Mesothelial cell of epicardium (in vitro differentiated cells): ENCODE data around the gene CREB3L2. TPM values are rescaled to one million over a fixed set of nuclear protein-coding genes. Genes with fewer than 3 reads are reported as not detected.

Experiments used
- DNase-seq, 2 experiments: peaks; one replicate each; pipeline ENCODE4 v3.0.0; 2021; ENCODE audit warnings: low spot score in 2 of 2; ENCODE audit not compliant: unreplicated experiment in 2 of 2
- H3K27ac Mint-ChIP-seq: 2 replicates; pipeline ENCODE4 v1.8.0; 2021; ENCODE audit warnings: mixed read lengths
- H3K27me3 Mint-ChIP-seq: 2 replicates; pipeline ENCODE4 v1.8.0; 2021; ENCODE audit warnings: low read depth, mixed read lengths
- H3K36me3 Mint-ChIP-seq: 2 replicates; pipeline ENCODE4 v1.8.0; 2021; ENCODE audit warnings: mixed read lengths
- H3K4me1 Mint-ChIP-seq: 2 replicates; pipeline ENCODE4 v1.8.0; 2021; ENCODE audit warnings: mixed read lengths
- H3K4me3 Mint-ChIP-seq: 2 replicates; pipeline ENCODE4 v1.8.0; 2021; ENCODE audit warnings: mild to moderate bottlenecking, moderate library complexity, mixed read lengths
- H3K9me3 Mint-ChIP-seq: 2 replicates; pipeline ENCODE4 v1.8.0; 2021; ENCODE audit warnings: mixed read lengths
- total RNA-seq: library from RNA; stranded (reverse); gene quantifications from 3 replicates; pipeline ENCODE4 v1.2.1, GENCODE V29; 2021
- TF ChIP-seq, protein P1 (sequence below): fragments of 200-600 bp; sonication (generic); IDR thresholded peaks from one replicate; pipeline ENCODE4 v1.5.0; 2021; ENCODE audit warnings: antibody characterized with exemption; ENCODE audit not compliant: unreplicated experiment

Gene CREB3L2
- total RNA-seq, 1 donor from 2014 or later = 80.4 TPM

DNA sequence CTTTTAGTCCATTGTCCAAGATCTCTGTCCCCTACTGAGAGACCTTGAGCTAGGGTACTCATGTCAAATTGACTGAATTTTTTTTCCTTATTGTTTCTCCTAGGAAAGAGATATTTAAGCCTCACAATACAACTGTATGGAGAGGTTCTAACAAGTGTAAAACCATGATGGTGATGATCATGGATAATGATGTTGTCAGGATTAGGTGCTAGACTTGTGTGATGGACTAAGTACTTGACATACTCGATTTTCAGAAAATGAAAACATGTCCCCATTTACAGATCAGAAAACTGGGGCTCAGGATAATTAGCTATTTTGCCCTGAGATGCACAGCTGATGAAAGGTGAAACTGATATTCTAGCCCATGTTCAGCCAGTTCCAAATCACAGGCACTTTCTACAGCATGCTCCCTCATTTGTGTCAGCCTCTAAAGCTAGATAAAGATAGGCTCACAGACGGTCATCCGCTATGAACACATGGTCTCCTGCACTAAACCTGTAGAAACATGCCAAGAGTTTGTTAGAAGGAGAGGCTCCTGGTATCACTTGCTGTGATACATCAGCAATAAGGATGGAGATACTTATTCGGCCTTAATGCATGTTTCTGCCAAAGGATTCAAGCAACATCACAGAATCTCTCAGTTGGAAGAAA, 67.6 kb downstream of the CREB3L2 start:
- no peaks in the 10 kb centered on the region for H3K36me3 Mint-ChIP-seq
- no peaks in the 10 kb centered on the region for H3K9me3 Mint-ChIP-seq
- H3K27ac Mint-ChIP-seq = peak overlapping the region; percentile 60
- no peaks in the 10 kb centered on the region for H3K27me3 Mint-ChIP-seq
- no peak for DNase-seq
- H3K4me1 Mint-ChIP-seq = peaks cover 49% of the 10 kb centered on the region
- H3K4me3 Mint-ChIP-seq = no peak overlapping the region
- TF ChIP-seq, protein P1, sequence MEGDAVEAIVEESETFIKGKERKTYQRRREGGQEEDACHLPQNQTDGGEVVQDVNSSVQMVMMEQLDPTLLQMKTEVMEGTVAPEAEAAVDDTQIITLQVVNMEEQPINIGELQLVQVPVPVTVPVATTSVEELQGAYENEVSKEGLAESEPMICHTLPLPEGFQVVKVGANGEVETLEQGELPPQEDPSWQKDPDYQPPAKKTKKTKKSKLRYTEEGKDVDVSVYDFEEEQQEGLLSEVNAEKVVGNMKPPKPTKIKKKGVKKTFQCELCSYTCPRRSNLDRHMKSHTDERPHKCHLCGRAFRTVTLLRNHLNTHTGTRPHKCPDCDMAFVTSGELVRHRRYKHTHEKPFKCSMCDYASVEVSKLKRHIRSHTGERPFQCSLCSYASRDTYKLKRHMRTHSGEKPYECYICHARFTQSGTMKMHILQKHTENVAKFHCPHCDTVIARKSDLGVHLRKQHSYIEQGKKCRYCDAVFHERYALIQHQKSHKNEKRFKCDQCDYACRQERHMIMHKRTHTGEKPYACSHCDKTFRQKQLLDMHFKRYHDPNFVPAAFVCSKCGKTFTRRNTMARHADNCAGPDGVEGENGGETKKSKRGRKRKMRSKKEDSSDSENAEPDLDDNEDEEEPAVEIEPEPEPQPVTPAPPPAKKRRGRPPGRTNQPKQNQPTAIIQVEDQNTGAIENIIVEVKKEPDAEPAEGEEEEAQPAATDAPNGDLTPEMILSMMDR = no peak

DNA sequence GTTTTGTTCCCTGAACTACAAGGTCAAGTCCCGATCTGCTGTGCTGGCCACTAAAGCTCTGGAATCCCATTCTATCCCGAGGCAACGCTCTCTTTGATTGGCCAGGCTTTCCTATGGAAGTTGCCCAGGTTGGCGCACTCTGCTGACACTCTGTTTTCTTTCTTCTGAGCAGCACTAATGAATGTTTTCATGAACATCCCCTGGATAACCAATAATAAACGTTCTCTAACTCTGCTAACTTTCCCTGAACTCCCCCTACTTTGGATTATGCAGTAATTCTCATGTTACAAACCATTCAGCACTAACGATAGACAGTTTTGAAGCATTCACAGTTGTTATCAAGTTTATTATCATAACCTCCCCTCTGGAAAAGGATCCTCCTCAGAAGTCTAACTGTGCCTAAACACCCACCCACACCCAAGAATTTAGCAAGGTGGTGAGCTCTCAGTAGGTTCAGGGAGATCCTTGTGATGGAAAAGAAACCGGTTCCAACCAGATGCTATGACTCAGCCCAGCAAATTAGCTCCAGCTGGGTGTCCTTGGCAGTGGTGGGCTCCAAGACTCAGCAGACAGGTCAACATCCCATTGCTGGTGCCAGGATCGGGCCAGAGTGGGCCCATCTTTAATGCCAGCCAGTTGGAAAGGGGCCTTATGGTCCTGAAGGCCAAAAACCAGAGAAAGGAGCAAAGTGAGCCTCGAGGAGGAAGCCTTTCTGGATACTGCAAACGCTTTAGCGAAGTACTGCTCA, 68.4 kb downstream of the CREB3L2 start:
- no peak for DNase-seq
- Mint-ChIP-seq H3K27ac (peak overlapping the region; percentile 86), H3K27me3 (no peaks in the 10 kb centered on the region), H3K4me1 (peaks cover 49% of the 10 kb centered on the region), H3K4me3 (no peak overlapping the region), H3K36me3 (peaks cover 2% of the 10 kb centered on the region), H3K9me3 (no peaks in the 10 kb centered on the region)
- TF ChIP-seq, protein P1 = no peak

DNA sequence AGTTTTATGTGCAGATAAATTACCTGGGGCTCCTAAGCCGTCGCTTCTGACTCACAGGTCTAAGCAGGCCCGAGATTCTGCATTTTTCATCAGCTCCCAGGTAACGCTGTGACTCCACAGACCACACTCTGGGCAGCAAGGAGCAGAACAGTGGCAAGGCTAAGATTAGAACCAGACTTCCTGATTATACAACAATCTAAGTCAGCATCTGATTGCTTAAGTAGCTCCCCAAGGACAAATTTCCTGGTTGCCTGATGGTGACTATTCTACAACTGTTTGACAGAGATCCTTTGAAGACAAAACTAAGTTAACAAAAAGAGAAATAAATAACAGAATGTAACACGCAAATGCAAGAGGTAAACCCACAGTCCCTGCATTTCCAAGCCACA, 69.0 kb downstream of the CREB3L2 start:
- peaks cover 49% of the 10 kb centered on the region for H3K4me1 Mint-ChIP-seq

DNA sequence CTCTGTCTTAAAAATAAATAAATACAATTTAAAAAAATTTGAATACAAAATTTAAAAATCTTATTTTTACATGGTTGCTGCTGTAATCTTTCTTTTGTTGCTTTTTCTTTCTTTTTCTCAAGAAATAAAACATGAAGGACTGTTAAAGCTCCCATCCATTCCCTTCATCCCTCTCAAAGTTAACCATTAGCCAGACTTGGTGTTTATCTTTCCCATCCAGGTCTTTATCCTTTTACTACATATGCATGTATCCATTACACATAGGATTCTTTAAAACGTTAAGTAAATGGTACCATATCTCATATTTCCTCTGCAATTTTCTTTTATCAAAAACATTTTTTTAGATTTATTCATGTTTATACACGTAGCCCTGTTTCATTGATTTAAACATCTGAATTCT, 70.1 kb downstream of the CREB3L2 start:
- TF ChIP-seq, protein P1 = no peak
- no peak overlapping the region for H3K27ac Mint-ChIP-seq
- no peak overlapping the region for H3K4me3 Mint-ChIP-seq
- peaks cover 44% of the 10 kb centered on the region for H3K4me1 Mint-ChIP-seq
- H3K9me3 Mint-ChIP-seq = no peaks in the 10 kb centered on the region
- H3K27me3 Mint-ChIP-seq = no peaks in the 10 kb centered on the region
- H3K36me3 Mint-ChIP-seq = peaks cover 12% of the 10 kb centered on the region
- no peak for DNase-seq

More for the DNA sequence above, 69.0 kb downstream of the CREB3L2 start:
- no peak for DNase-seq
- TF ChIP-seq, protein P1 = no peak
- Mint-ChIP-seq H3K4me3 (no peak overlapping the region), H3K9me3 (no peaks in the 10 kb centered on the region), H3K27me3 (no peaks in the 10 kb centered on the region), H3K36me3 (peaks cover 5% of the 10 kb centered on the region), H3K27ac (peak overlapping the region; percentile 86)

DNA sequence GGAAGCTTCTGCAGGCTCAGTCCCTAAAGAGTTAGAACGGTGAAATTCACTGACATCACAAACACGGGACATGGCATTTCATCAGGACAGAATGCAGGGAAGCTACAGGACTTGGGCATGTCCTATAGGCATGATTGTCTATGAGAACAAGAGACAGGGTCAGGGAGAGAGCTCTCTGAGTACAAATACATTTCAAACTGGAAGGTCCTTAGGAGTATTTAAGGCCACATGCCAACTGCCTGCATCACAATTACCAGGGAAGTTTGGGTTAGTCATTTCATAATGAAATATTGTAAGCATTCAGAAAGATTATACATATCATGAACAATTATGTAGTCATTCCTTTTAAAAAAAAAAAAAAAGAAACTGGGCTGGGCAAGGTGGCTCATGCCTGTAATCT, 71.3 kb downstream of the CREB3L2 start:
- Mint-ChIP-seq H3K9me3 (peaks cover 4% of the 10 kb centered on the region), H3K4me1 (peaks cover 32% of the 10 kb centered on the region), H3K27me3 (no peaks in the 10 kb centered on the region), H3K4me3 (no peak overlapping the region), H3K27ac (no peak overlapping the region), H3K36me3 (peaks cover 25% of the 10 kb centered on the region)
- no peak for DNase-seq
- TF ChIP-seq, protein P1 = no peak
